Right renal cortex interstitium (tissue), 3 donors: ENCODE measurements around the gene RNASET2. TPM values are rescaled to one million over a fixed set of nuclear protein-coding genes. Genes with fewer than 3 reads are reported as not detected.
A peak's percentile ranks its signal among the peaks of the same experiment; 100 is the strongest.

ENCODE experiments used
- DNase-seq, 3 donors: peaks; one replicate each; pipeline ENCODE4 v3.0.0-alpha.2; 2013; ENCODE audit warnings: low read depth in 3 of 3, low spot score in 2 of 3
- polyA plus RNA-seq, 3 donors: library from polyadenylated mRNA; unstranded; fragments of 120-200 nt; gene quantifications; one replicate each; pipeline ENCODE4 v1.2.1, GENCODE V29; 2013; ENCODE audit not compliant: insufficient read length in 3 of 3

RNASET2 gene
- polyA plus RNA-seq, result 10 to 100 TPM; 42.7 to 55.4 (median 50.7) TPM

GRCh38 chr6:166956444-166957086 is at the start of gene RNASET2:
Gene RNASET2 (minus strand): TSS chr6:166956550. CDS start chr6:166956182, 368 bp downstream.
- DNase-seq, result peak; percentile 69 to 86 (median 80)

DNA sequence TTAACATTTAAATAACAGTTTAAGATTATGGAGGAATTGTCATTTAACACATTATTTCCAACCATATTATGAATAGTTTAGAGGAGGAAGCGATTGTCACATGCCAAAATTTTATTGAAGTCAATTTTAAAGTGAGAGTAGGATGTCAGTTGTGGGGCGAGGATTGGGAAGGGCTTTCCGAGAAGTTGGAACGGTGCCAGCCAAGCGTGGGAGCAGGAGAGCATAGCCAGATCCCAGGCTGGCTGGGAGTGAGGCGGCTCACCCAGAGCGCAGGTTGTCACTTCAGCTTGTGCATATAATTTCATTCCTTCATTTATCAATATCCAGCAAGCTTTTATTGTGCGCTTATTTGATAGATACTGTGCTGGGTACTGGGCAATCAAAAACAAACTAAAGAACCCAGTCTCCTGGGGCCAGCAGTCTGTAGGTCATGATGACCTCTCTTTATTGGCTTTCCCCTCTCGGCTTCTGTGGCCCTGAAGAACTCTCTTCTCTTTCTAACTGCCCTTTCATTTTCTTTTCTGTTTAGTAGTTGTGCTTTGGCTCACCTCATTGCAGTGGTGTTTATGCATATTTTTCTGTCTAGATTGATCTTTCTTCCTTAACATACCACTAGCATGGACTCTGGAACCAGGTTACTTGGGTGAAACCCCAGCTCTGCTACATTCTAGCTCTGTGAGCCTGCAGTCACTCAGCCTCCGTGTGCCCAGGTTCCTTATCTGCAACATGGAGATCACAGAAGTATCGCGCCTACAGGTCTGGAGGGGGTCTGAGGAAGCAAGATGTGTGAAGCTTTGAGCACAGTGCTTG is 49.2 kb upstream of the RNASET2 start:
- no peak for DNase-seq

DNA sequence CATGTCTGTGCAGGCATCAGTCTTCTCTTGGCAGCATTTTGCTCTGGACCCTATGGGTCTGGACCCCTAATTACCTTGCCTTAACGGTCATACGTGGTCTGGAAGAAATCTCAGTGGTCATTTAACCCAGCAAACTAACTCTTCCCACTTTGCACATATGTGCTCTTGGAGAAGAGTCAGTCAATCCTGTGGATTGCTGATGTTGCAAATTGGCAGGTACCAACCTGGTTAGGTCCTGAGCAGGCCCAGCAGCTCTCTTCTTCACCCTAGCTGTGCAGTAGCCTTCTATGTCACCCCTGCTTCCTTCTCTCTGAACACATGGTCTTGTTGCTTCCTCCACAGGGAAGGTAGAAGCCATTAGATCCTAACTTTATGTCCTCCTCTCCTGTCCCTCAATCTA is 44.4 kb upstream of the RNASET2 start:
- no peak for DNase-seq

DNA sequence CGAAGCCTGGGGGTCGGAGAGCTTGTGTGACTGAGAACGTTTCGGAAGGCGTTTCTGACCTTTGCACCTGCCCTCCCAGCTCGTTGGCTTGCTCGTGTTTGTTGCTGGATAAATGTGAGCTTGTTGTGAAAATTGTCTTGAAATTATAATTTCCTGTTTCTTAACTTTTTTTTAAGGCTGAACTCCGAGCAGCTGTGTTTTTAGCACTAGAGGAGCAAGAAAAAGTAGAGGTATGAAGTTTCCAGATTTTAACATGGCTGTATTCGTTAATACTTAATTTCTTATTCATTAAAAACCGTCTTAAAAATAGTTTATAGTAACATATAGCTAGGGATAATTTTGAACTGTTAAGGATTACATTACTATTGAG is 43.5 kb upstream of the RNASET2 start:
- no peak for DNase-seq

- peak; percentile 89 to 93 (median 92) for DNase-seq
These were observed 43.0 kb upstream of the RNASET2 start, which contains the start of gene CEP43 for GRCh38 chr6:166999145-166999883. Gene CEP43 (plus strand): TSS chr6:166999397. CDS start chr6:166999413, 16 bp downstream.

- no peak for DNase-seq
These were observed 42.1 kb upstream of the RNASET2 start for GRCh38 chr6:166998256-166999144.

DNA sequence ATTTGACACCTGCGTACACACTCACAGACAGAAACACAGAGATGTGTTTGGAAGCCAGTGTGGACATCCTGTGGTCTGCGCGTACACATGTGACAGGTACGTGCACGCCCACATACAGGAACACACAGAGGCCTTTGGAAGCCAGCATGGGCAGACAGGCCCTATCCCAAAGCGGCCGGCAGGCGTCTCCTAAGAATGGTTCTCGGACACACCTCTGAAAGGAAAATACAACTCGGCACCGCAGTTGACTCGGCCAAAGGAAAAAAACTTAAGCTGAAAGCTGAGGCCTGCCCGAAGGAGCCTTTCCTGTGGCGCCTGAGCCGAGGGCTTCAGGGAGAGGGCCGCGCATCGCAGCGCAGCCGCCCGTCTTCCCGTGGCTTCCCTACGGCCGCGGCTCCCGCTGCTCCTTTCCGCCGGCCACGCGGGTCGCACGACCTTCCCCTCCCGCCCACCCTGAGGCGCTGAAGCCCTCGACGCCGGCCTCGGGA is 41.5 kb upstream of the RNASET2 start:
- DNase-seq, result no peak

GRCh38 chr6:166997348-166997747 is 41.0 kb upstream of the RNASET2 start:
- DNase-seq, result no peak

DNA sequence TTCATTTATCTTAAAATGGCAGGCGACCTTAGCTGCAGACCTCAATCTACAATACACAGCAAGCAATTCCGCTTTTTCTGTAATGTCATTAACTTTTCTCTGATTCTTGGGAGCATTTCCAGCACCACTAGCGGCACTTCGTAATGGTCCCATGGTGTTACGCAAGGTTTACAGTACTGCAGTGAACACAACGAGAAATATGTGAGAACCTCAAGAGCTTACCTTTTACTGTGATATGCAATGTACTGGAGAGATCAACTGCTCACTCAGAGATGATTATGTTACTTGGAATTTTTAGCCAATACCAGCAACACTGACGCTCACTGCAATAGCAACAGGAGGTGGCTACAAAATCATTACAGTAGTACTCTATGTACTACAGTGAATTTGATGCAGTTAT is 40.1 kb upstream of the RNASET2 start:
- no peak for DNase-seq

DNA sequence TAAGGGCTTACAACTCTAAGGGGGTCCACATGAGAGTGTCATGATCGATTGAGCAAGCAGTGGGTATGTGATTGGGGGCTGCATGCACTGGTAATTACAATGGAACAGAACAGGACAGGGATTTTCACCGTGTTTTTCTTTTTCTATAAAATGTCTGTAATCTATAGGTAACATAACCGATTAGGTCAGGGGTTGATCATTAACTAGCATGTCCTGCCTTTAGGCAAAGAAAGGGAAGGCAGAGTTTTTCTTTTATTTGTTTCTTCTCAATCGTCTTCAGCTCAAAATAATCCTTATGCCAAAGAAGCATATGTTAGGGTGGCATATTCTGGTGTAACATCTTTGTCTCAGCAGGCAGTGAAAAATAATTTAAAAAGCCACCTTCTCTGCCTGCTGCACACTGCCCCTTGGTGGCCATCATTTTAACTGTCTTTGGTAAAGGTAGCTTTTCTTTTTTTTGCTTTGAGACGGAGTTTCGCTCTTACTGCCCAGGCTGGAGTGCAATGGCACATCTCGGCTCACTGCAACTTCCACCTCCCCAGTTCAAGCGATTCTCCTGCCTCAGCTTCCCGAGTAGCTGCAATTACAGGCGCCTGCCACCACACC is 33.2 kb upstream of the RNASET2 start:
- DNase-seq, result no peak

- DNase-seq, result no peak
These were observed 32.4 kb upstream of the RNASET2 start for GRCh38 chr6:166988674-166989201.

- DNase-seq, result no peak
These were observed 31.6 kb upstream of the RNASET2 start for GRCh38 chr6:166987930-166988329.

DNA sequence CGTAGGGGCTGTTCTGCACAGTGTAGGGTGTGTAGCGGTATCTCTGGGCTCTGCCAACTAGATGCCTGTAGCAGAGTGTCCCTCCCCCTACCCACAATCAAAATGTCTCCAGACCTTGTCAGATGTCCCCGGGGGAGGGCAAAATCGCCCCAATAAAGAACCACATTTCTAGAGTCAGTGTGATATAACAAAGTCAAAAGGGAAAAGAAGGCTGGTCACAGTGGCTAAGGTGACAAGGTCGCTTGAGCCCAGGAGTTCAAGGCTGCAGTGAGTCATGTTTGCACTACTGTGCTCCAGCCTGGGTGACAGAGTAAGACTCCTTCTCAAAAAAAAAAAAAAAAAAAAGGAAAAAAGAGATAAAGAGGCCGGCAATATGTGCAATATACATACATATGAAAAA is 31.1 kb upstream of the RNASET2 start:
- DNase-seq, result no peak

DNA sequence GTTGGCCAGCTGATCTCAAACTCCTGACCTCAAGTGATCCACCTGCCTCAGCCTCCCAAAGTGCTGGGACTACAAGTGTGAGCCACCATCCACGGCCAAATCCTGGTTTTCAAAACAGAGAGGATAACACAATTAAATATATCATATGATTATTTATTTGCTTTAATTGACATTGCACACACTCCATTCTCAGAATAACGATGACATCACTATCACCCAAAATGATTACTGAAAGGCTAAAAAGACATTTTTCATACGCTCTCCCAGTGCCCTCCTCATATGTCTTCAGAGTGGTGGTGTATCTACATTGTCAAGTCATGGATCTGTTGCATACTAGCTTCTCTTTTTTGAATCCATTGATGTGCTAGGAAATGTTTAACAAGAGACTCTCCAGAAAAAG is 24.4 kb upstream of the RNASET2 start:
- DNase-seq, result no peak

- DNase-seq, result no peak
These were observed 21.5 kb upstream of the RNASET2 start for GRCh38 chr6:166977621-166978525.

GRCh38 chr6:166976636-166977035 is 20.3 kb upstream of the RNASET2 start:
- DNase-seq, result no peak

GRCh38 chr6:166972101-166972500 is 15.8 kb upstream of the RNASET2 start:
- DNase-seq, result no peak

GRCh38 chr6:166971271-166971670 is 14.9 kb upstream of the RNASET2 start:
- DNase-seq, result no peak
